Measurements from ENCODE around the gene ZNF175.

ZNF175 gene

GRCh38 chr19:51589511-51589910 is 18.4 kb downstream of the ZNF175 start:
- DNase-seq (ENCODE audit: low read depth, low spot score): no peak

DNA sequence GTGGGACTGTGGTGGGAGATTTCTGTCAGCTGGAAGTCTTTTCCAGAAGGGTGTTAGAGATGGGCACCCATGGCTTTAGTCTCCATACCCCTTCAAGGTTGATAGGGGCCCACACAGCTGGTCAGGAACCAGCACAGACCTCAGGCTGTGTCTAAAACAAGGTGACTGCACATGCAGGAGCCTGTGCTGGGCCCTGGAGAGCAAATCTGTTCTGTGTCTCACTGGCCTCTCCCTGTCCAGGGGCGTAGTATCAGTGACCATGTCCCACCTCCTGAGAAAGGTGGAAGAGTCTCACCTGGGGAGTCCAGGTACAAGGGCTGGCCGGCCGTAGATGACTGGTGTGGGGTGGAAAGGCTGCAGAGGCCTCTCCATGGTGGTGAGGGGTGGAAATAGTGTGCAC is 19.4 kb downstream of the ZNF175 start:
- DNase-seq (ENCODE audit: low read depth, low spot score): no peak

GRCh38 chr19:51592521-51592920 is 21.4 kb downstream of the ZNF175 start:
- DNase-seq (ENCODE audit: low read depth, low spot score): no peak

GRCh38 chr19:51593138-51593890 is 22.2 kb downstream of the ZNF175 start:
- no peak for DNase-seq (ENCODE audit: low read depth, low spot score)

DNA sequence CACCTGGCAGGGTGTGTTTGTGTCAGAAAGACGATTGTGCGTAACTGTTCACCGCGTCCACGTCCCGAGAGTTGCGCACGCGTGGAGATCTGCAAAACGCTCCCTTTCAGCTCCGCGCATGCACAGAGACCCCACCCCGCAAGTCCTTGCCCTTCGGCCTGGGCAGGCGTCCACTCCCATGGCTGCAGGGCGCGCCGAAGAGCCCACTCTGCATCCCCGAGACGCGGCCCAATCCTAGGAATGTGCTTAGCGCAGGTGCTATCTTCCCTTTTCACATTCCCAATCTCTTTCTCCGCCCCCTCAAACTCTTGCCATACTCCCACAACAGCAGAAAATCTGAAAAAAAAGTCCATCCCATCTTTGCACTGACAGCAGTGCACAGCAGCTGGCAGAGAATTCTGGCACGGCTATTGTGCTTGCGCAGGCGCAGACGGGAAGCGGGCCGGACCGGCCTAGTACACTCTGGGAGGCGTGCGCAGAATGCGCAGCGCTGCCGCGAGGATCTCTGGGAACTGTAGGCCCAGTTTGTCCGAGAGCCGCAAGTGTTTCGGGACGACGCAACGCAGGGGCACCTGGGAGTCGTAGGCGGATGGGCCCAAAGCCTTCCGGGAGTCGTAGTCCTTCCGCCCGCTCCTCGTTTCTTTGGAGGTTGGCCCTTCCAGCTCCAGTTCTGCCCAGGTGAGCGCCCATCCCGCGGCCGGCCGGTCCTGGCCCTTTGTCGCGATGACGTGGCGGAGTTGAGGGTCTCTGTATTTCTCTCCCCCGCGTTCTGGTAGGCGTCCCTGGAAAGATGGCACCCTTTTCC is 23.1 kb downstream of the ZNF175 start:
- peak; percentile 91 for DNase-seq (ENCODE audit: low read depth, low spot score)

- no peak for DNase-seq (ENCODE audit: low read depth, low spot score)
Observed at GRCh38 chr19:51594774-51595109, 23.7 kb downstream of the ZNF175 start.

- no peak for DNase-seq (ENCODE audit: low read depth, low spot score)
Observed at GRCh38 chr19:51595190-51596175, 24.4 kb downstream of the ZNF175 start.

- no peak for DNase-seq (ENCODE audit: low read depth, low spot score)
Observed at GRCh38 chr19:51598159-51598915, 27.3 kb downstream of the ZNF175 start.

GRCh38 chr19:51599084-51599483 is 28.0 kb downstream of the ZNF175 start:
- no peak for DNase-seq (ENCODE audit: low read depth, low spot score)

DNA sequence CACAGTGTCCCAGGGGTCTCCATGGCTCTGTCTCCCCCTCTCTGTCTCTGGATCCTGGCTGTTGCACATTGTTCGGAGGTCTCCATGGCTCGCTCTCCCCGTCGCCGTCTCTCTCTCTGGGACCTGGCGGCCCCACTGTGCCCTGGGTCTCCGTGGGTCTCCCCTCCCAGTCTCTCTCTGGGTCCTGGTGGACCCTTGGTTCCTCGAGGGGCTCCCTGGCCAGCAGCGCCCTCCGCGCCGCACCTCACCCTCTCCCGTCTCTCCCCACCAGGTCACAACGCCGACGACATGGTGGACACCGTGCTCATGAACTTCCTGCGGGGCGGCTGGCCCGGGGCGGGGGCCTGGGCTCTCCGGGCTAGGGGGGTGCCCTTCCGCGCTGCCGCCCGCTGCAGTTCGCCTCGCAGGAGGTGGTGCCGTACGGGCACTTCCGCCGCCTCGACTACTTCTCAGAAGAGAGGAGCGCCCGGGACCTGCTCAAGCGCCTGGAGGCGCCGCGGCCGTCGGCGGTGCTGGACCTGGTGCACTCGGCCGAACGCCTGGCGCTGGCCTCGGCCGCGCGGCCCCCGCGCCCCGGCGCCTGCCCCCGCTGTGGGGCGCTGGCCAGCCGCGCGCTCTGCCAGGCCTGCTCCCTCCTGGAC is 30.0 kb downstream of the ZNF175 start:
- no peak for DNase-seq (ENCODE audit: low read depth, low spot score)

DNA sequence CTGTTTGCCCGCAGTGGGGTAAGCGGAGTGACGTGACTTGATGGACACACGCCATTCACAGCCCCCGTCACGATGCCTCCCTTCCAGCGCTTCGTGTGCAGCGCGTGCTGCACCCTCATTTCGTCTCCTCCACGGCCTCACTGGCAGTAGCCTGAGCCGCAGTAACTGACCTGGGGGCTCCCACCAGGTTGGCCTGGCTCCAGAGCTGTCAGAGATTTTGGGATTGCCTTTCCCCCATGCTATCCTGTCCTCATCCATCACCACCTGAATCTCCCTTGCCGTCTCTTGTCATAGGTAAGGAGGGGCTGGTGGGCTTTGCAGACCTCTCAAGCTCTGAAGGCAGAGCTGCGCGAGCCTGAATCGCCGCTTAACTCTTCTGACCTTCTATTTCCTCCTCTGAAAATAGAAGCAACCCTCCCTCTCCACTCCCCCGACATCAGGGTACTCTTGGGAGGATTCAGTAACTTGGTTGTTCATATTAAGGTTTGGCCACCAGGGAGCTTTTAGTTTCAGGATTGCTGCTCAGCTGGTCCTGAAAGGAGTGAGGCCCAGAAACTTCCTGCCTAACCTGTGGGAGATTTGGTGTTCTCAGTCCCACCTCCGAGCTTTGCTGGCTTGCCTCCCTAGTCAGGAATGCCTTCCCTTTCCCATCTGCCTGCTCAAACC is 31.2 kb downstream of the ZNF175 start:
- no peak for DNase-seq (ENCODE audit: low read depth, low spot score)

DNA sequence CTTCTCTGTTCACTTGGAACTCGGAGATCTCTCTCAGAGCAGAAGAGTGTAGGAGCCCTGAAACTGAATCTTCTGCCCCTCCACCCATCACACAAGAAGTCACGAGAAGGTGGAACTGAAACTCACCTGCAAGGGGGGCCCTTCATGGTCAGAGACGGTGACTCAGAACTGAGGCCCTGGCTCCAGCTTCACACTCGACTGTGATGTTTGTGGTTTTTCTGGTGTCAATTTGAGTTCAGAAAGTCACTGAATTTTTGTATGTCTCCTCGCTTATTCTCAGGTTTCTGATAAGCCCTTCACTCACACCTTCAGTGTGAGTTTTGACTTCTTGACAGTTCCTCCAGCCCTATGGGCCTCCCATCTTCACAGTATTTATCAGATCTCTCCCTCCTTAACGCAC is 36.0 kb downstream of the ZNF175 start:
- no peak for DNase-seq (ENCODE audit: low read depth, low spot score)

DNA sequence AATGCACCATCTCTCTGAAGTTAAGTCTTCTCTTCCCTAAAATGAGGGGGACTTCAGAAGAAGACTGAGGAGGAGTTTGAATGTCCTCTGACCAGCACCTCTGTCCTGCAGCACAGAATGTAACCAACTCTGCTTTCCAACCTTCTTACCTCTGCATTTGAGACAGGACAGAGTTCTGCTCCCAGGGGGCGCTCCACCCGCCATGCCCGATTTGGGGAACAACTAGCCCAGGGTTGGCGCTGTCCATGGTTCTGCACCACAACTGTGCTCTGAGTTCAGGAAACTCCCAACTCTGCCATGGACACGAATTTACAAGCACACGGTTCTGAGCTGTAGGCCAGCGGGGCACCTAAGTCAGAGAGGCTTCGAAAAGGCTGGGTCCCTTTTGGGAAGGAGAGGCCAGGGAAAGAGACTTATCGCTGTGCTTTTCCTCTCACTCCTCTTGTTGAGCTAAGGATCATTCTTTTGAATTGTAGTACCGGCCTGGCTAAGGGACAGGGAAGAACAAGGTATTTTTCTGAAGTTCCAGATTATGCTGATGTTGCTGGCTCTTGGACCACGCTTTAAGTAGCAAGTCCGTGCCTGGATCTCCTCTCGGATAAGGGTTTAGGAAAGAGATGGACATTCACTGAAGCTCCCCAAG is 37.0 kb downstream of the ZNF175 start:
- no peak for DNase-seq (ENCODE audit: low read depth, low spot score)

DNA sequence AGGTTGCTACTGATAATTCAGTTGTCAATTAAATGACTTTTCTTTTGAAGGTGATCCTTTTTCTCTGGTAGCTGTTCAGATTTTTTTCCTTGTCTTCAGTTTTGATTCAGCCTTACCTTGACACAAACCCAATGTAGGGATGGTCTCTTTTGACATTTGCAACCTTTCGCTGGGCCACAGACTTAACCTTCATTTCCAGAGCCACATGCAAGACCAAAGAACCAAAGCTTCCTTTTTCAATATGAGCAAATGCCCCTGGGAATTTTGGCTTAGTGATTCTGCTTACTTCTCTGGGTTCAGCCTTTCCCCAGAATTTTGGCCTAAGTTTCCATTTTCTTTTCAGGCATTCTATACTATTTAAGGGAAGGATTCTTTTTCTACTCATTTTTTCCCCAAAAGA is 39.5 kb downstream of the ZNF175 start:
- DNase-seq (ENCODE audit: low read depth, low spot score): no peak

DNA sequence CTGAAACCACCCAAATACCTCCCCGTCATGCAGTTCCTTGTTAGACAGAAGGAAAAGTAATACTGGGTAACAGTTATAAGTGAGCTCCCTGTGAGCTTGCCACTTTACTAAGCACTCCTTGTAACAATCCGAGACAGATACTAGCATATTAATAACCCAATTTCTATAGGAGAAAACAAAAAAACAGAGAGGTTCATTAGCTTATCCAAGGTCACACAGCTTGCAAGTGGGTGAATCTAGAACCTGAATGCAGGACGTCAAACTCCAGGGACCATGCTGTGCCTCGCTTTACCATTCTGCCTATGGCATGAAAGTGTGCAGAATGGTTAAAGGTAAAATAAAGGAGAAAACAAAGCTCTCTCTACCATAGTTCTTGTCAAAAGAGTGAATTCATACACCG is 43.7 kb downstream of the ZNF175 start:
- DNase-seq (ENCODE audit: low read depth, low spot score): no peak

GRCh38 chr19:51615991-51616390 is 44.9 kb downstream of the ZNF175 start:
- no peak for DNase-seq (ENCODE audit: low read depth, low spot score)

DNA sequence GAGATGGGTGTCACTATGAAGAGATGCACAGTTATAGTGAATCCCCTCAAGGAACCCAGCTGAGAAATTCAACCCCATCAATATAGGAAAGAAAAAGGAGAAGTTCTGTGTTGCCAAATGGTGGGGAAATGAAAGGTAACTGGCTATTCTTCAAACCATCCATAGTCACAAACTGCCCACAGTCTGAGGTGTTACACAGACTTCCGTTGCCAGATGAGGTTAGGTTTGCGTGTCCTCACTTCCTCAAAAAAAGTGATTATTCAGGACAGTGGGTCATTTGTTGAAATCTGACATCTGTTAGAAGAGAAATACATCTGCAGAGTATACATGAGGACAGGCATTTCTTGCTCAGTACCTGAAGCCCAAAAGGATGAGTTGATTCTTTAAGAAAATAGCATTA is 50.1 kb downstream of the ZNF175 start:
- no peak for DNase-seq (ENCODE audit: low read depth, low spot score)

DNA sequence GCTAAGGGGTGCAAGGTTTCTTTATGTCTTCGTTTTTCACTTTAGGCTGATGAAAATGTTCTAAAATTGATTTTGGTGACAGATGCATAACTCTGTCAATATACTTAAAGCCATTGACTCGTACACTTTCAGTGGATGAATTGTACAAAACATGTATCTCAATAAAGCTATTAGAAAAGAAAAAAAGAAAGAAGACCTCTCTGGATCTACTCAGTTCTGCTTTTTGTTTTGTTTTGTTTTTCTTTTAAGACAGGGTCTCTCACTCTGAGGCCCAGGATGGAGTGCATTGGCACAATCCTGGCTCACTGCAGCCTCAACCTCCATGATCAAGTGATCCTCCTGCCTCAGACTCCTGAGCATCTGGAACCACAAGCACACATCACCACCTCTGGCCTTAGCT is 55.6 kb downstream of the ZNF175 start:
- DNase-seq (ENCODE audit: low read depth, low spot score): no peak

- no peak for DNase-seq (ENCODE audit: low read depth, low spot score)
Observed at GRCh38 chr19:51627491-51628138, 56.5 kb downstream of the ZNF175 start.
